Testis (tissue), 3 donors: Measurements from ENCODE around the gene LRP1B. TPM values are rescaled to one million over a fixed set of nuclear protein-coding genes. Genes with fewer than 3 reads are reported as not detected.
"Not testable (repeated sequence)": the region's sequence is repeated elsewhere in the genome, so short reads cannot be mapped to it uniquely, and the experiment has no call there.

Experiments
- DNase-seq: peaks from one replicate; pipeline ENCODE4 v3.0.0-alpha.2; 2019
- H3K27ac ChIP-seq, 2 donors: fragments of 200-600 bp; sonication (generic); one replicate each; pipeline ENCODE4 v1.5.1; 2019
- H3K27me3 ChIP-seq: fragments of 200-600 bp; sonication (generic); one replicate; pipeline ENCODE4 v1.5.1; 2019
- H3K36me3 ChIP-seq: fragments of 200-600 bp; sonication (generic); one replicate; pipeline ENCODE4 v1.5.1; 2017; ENCODE audit warnings: low read depth; ENCODE audit errors: missing control alignments
- H3K4me1 ChIP-seq: fragments of 200-600 bp; sonication (generic); one replicate; pipeline ENCODE4 v1.5.1; 2019
- H3K4me3 ChIP-seq, 2 donors: fragments of 200-600 bp; sonication (generic); one replicate each; pipeline ENCODE4 v1.5.1; 2017 to 2019
- H3K9me3 ChIP-seq: fragments of 200-600 bp; sonication (generic); one replicate; pipeline ENCODE4 v1.5.1; 2017
- CTCF ChIP-seq, 3 experiments: fragments of 450-650 bp in 2 of 3; fragments of 200-600 bp in 1 of 3; sonication (generic) in 1 of 3; IDR thresholded peaks; one replicate each; pipeline ENCODE4 v1.5.1; 2016 to 2019; ENCODE audit warnings: antibody characterized with exemption in 3 of 3, mild to moderate bottlenecking in 2 of 3, moderate library complexity in 1 of 3
- POLR2A ChIP-seq: fragments of 450-650 bp; IDR thresholded peaks from one replicate; pipeline ENCODE4 v1.6.1; 2017; ENCODE audit warnings: antibody characterized with exemption, mild to moderate bottlenecking, moderate library complexity
- WGBS, 2 donors: methylation state at CpG; one replicate each; pipeline ENCODE4 v1.1.5; 2018; 5-methylcytosine and 5-hydroxymethylcytosine counted together
- intact Hi-C: fragments of 100-400 bp; cut with DNase I; formaldehyde crosslinking; loops from one replicate; pipeline ENCODE4 v1.15.1; 2023; ENCODE audit warnings: low total_unique reads
- polyA plus RNA-seq: library from polyadenylated mRNA; stranded (reverse); fragments of 350-450 nt; fragmentation: Illumina TruSeq; extraction: RNeasy Lipid Tissue Mini Kit (QIAGEN cat#74804); gene quantifications from one replicate; pipeline ENCODE4 v1.2.3, GENCODE V29; 2014; ENCODE audit warnings: low read depth, low replicate concordance; ENCODE audit not compliant: insufficient read depth
- total RNA-seq, 2 donors: library from RNA; depleted of rRNA; stranded (reverse); fragments of >200 nt; gene quantifications; one replicate each; pipeline ENCODE4 v1.2.3, GENCODE V29; 2016

The LRP1B gene
- total and polyA plus RNA-seq, 3 donors from 2014 or later, result 0.79 to 1.9 (median 0.84) TPM

GRCh38 chr2:140288213-140288612 lies 1842.6 kb downstream of the LRP1B start:
- H3K27me3 ChIP-seq, result no peaks in the 10 kb centered on the region
- 73 to 77% methylated on average over 2 of the region's 2 CpGs for WGBS, 2 donors
- H3K36me3 ChIP-seq, result no peaks in the 10 kb centered on the region
- no peak overlapping the region for H3K27ac ChIP-seq
- TF ChIP-seq CTCF (IDR thresholded peaks at IDR 0.05) (no peak), POLR2A (no peak)
- DNase-seq, result no peak
- intact Hi-C loops, result no loop called here
- H3K9me3 ChIP-seq, result no peaks in the 10 kb centered on the region
- no peak overlapping the region for H3K4me3 ChIP-seq
- H3K4me1 ChIP-seq, result no peaks in the 10 kb centered on the region

GRCh38 chr2:140286377-140286776 lies 1844.4 kb downstream of the LRP1B start:
- Histone ChIP-seq H3K4me3 (no peak overlapping the region), H3K36me3 (no peaks in the 10 kb centered on the region), H3K27me3 (no peaks in the 10 kb centered on the region), H3K27ac (no peak overlapping the region), H3K4me1 (no peaks in the 10 kb centered on the region), H3K9me3 (no peaks in the 10 kb centered on the region)
- intact Hi-C loops, result no loop called here
- 62 to 74% methylated on average over 1 of the region's 1 CpG for WGBS, 2 donors
- TF ChIP-seq POLR2A, result no peak
- DNase-seq, result no peak

GRCh38 chr2:140277344-140277743 lies 1853.5 kb downstream of the LRP1B start:
- H3K27ac ChIP-seq, H3K4me3 ChIP-seq, H3K36me3 ChIP-seq, DNase-seq, H3K9me3 ChIP-seq, H3K27me3 ChIP-seq, intact Hi-C loops, H3K4me1 ChIP-seq: not testable (repeated sequence)
- 56 to 58% methylated on average over 5 of the region's 5 CpGs for WGBS, 2 donors

- H3K27ac ChIP-seq, result no peak overlapping the region
- no peak for TF ChIP-seq POLR2A
- TF ChIP-seq CTCF (IDR thresholded peaks at IDR 0.05), result no peak
- no peaks in the 10 kb centered on the region for H3K36me3 ChIP-seq
- H3K4me3 ChIP-seq, result no peak overlapping the region
- intact Hi-C loops, result no loop called here
- no peaks in the 10 kb centered on the region for H3K9me3 ChIP-seq
- no peaks in the 10 kb centered on the region for H3K4me1 ChIP-seq
- DNase-seq, result no peak
- 61 to 92% methylated on average over 1 of the region's 1 CpG for WGBS, 2 donors
- H3K27me3 ChIP-seq, result no peaks in the 10 kb centered on the region
Observed at GRCh38 chr2:140276661-140277060, 1854.2 kb downstream of the LRP1B start.

GRCh38 chr2:140275427-140275826 lies 1855.4 kb downstream of the LRP1B start:
- intact Hi-C loops, result no loop called here
- no peak overlapping the region for H3K27ac ChIP-seq
- TF ChIP-seq POLR2A (no peak), CTCF (IDR thresholded peaks at IDR 0.05) (no peak)
- H3K36me3 ChIP-seq, result no peaks in the 10 kb centered on the region
- H3K27me3 ChIP-seq, result no peaks in the 10 kb centered on the region
- 77 to 86% methylated on average over 7 of the region's 7 CpGs for WGBS, 2 donors
- no peaks in the 10 kb centered on the region for H3K4me1 ChIP-seq
- H3K4me3 ChIP-seq, result no peak overlapping the region
- H3K9me3 ChIP-seq, result no peaks in the 10 kb centered on the region
- DNase-seq, result no peak

- H3K9me3 ChIP-seq, result no peaks in the 10 kb centered on the region
- H3K27me3 ChIP-seq, result no peaks in the 10 kb centered on the region
- intact Hi-C loops, result no loop called here
- 84 to 92% methylated on average over 5 of the region's 5 CpGs for WGBS, 2 donors
- no peak overlapping the region for H3K4me3 ChIP-seq
- H3K27ac ChIP-seq, result no peak overlapping the region
- DNase-seq, result no peak
- TF ChIP-seq POLR2A (no peak), CTCF (IDR thresholded peaks at IDR 0.05) (no peak)
- H3K36me3 ChIP-seq, result no peaks in the 10 kb centered on the region
- no peaks in the 10 kb centered on the region for H3K4me1 ChIP-seq
Observed at GRCh38 chr2:140274891-140275290, 1855.9 kb downstream of the LRP1B start.
